HG03457 (cell line): ENCODE measurements around the gene AXL.
A peak's percentile ranks its signal among the peaks of the same experiment; 100 is the strongest.

ENCODE experiments used
- ATAC-seq: cut with Tn5 transposase; IDR thresholded peaks from one replicate; pipeline ENCODE4 v1.9.1; 2021; ENCODE audit warnings: moderate number of reproducible peaks; ENCODE audit not compliant: unreplicated experiment

AXL gene

DNA sequence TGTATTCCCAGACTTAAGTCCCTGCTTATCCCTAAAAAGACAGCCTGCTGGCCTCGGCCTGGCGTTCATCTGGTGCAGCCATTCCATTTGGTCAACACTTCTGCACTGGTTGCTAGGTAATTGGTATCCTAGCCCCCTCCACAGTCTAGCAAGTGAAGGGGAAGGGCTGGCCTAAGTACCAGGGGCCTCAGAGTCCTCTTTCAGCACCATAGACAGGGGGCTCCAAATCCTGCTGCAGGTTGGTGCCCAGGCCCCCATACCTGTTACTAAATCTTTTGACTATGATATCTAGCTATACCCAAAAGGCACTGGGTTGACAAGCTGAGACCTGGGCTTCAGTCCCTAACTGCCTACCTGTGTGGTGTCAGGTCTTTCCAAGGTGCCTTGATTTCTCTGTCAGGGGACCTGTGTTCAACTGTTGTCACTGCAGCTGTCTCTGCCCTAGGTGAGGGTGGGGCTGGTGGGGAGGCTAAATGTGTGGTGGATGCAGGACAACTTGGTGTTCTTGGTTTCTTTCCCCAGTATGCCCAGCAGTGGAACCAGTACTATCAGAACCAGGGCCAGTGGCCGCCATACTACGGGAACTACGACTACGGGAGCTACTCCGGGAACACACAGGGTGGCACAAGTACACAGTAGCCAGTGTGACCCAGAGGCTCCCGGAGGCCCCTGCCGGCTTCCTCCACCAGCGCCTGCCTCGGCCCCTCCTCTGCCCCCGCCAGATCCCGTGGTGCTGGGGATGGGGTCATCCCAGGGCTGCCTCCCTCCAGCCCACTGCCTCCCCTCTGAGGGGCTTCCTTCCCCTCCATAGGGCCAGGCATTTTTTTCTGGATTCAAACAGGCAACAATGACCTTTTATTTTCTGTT is 87.1 kb downstream of the AXL start:
- no peak for ATAC-seq

- ATAC-seq = no peak
Observed at GRCh38 chr19:41307090-41307875, 88.3 kb downstream of the AXL start.

DNA sequence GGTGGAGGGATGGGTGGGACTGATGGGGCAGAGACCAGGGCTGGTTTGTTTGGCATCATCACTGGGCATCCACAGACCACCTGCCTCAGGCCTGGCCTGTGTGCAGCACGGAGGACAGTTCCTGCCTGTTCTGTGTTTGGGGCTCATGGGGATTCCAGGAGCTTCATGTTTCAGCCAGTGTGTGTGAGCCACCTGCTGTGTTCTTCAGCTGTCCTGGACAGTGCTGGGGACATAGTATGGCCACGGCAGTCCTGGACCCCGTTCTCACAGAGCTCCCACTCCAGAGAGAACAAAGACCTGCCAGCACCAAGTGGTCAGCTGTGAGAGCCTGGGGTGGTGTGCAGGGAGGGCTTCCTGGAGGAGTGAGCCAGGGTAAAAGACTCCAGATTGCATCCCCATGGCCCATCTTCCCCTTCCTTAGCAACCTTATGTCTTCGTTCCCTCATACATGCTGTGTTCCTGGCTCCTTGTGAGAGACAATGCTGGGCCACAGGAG is 89.0 kb downstream of the AXL start:
- ATAC-seq = no peak

DNA sequence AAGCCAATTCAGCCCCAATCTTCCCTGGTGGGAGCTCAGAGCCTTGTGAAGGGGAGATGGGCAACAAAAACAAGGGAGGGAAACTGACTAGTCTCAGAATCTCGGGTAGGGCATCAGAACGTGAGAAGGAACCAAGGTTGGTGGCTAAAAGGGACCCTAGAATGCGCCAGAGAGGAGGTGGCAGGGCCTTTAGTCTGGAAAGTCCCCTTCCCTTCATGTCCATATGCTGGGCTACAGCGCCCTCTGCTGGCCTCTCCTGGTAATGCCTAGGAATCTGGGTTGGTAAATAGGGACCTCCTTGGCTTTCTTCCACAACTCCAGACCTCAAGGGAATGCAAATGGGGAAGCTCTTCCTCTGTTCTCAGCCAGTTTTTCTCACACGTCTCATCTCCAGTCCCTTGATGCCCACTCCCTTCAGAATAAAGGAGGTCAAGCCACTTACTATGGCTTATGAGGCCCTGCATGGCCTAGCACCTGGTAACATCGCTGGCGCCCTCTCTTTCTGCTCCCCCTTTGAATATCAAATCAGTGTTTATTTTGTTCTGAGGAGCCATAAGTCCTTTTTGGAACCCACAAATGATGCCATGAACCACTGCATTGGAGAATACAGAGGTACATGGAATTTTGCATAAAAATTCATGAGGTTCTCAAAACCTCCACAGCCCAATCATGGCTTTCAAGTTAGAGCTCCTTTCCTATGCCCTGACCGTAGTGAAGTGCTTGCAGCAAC is 89.6 kb downstream of the AXL start:
- ATAC-seq = no peak

DNA sequence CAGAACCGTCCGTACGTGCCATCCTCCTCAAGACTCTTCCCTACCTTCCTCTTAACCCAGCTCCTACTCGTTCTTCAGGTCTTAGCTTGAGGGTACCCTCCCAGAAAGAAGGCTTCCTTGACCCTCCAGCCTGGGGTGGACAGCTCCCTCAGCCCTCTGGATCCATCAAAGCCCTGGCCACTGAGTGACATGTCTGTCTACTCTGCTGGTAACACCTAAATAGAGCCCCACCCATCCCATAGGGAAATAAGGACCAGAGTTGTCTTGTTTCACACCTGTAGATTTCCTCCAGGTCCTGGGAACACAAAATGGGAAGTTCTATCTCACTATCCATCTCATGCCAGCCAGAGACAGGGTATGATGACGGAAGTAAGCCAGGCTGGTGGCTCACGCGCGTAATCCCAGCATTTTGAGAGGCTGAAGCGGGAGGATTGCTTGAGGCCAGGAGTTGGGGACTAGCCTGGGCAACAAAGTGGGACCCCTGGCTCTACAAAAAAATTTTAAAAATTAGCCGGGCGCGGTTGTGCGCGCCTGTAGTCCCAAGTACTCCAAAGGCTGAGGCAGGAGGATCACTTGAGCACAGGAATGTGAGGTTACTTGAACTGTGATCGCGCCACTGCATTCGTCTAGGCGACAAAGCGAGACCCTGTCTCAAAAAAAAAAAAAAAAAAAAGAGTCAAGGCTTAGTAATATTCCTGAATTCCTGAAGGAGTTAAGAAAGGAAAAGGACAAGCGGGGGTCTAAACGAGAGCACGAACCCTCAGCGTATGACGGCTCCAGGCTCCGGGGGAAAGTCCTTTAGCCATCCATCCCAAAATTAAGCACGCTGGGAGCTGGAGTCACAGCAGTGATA is 90.4 kb downstream of the AXL start:
- ATAC-seq = no peak

DNA sequence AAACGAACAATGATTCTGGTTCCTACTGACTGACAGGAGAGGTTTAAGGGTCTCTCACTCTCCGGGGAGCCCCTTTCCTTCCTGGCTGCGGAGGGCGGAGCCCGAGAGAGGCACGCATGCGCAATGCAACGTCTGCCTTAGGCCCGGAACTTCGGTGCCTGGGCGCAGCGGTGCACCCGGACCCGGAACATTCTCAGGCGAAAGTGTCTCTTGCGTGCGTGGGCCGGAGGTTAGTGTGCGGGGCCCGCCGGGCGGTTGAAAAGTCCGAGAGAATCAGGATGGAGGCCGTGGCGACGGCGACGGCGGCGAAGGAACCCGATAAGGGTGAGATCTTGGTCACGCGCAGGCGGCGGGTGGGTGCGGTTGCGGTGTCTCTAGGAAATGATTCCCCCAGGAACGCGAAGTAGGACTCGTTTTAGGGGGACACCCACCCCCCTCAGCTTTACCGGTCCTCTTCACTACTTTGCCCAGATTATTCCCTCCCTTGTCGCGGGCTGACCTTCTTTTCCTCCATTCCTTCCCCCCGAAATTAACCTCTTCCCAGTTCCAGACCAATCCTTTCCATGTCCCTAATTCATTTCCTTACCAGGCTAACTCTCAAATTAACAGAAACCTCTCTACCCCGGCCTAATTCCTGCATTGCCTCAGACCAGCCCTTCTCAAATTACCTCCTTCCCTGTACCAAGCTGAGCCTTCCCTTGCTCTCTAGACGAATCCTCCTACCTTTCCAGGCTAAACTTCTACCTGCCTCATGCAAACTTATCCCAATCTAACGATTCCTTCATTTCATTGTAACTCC is 91.2 kb downstream of the AXL start, which contains the start of gene CCDC97:
Gene CCDC97, plus strand, starts transcription at position 140 of the 799 bp plus-strand sequence. Its CDS starts 139 bp downstream, at position 279.
- peak; percentile 41 for ATAC-seq

GRCh38 chr19:41311072-41311471 is 92.0 kb downstream of the AXL start:
- ATAC-seq = no peak
